ENCODE data around the gene SDF2L1.
"Not testable (repeated sequence)": the region's sequence is repeated elsewhere in the genome, so short reads cannot be mapped to it uniquely, and the experiment has no call there.

SDF2L1 gene

GRCh38 chr22:21672107-21672629, 30.1 kb downstream of the SDF2L1 start:
- Histone ChIP-seq H3K27me3 (no peaks in the 10 kb centered on the region), H3K36me3 (peaks cover 47 to 74% (median 61%) of the 10 kb centered on the region in 3 donors), H3K27ac (no peak overlapping the region), H3K9me3 (no peaks in the 10 kb centered on the region), H3K4me3 (no peak overlapping the region), H3K4me1 (peaks cover 0 to 4% (median 1%) of the 10 kb centered on the region in 4 donors)
- intact Hi-C loops (cut with DNase I; ENCODE audit: low total_unique reads): no loop called here
- no peak for DNase-seq
- no peak for TF ChIP-seq CTCF (IDR thresholded peaks at IDR 0.05)

GRCh38 chr22:21673534-21674321, 31.6 kb downstream of the SDF2L1 start:
- H3K27ac ChIP-seq: no peak overlapping the region
- H3K36me3 ChIP-seq: peaks cover 47 to 88% (median 61%) of the 10 kb centered on the region in 3 donors
- no peaks in the 10 kb centered on the region for H3K9me3 ChIP-seq
- no peaks in the 10 kb centered on the region for H3K27me3 ChIP-seq
- H3K4me1 ChIP-seq: no peaks in the 10 kb centered on the region
- no peak overlapping the region for H3K4me3 ChIP-seq
- no peak for DNase-seq
- intact Hi-C loops (cut with DNase I; ENCODE audit: low total_unique reads): no loop called here
- TF ChIP-seq CTCF (IDR thresholded peaks at IDR 0.05): no peak

- intact Hi-C loops (cut with DNase I; ENCODE audit: low total_unique reads): no loop called here
Observed at GRCh38 chr22:21674638-21675245, 32.6 kb downstream of the SDF2L1 start.

GRCh38 chr22:21677606-21678443, 35.7 kb downstream of the SDF2L1 start:
- TF ChIP-seq CTCF (IDR thresholded peaks at IDR 0.05): no peak
- no peaks in the 10 kb centered on the region for H3K4me1 ChIP-seq
- no peak overlapping the region for H3K27ac ChIP-seq
- H3K9me3 ChIP-seq: no peaks in the 10 kb centered on the region
- intact Hi-C loops (cut with DNase I; ENCODE audit: low total_unique reads): no loop called here
- H3K36me3 ChIP-seq: peaks cover 37 to 75% (median 52%) of the 10 kb centered on the region in 3 donors
- H3K4me3 ChIP-seq: no peak overlapping the region
- DNase-seq: no peak
- H3K27me3 ChIP-seq: no peaks in the 10 kb centered on the region

More at GRCh38 chr22:21674638-21675245, 32.6 kb downstream of the SDF2L1 start:
- H3K36me3 ChIP-seq: peaks cover 47 to 85% (median 54%) of the 10 kb centered on the region in 3 donors
- no peak overlapping the region for H3K4me3 ChIP-seq
- no peaks in the 10 kb centered on the region for H3K4me1 ChIP-seq
- DNase-seq: no peak
- H3K27ac ChIP-seq: no peak overlapping the region
- no peaks in the 10 kb centered on the region for H3K9me3 ChIP-seq
- no peaks in the 10 kb centered on the region for H3K27me3 ChIP-seq
- no peak for TF ChIP-seq CTCF (IDR thresholded peaks at IDR 0.05)

GRCh38 chr22:21678842-21679241, 36.7 kb downstream of the SDF2L1 start:
- H3K27ac ChIP-seq; H3K9me3 ChIP-seq; DNase-seq; H3K4me3 ChIP-seq; intact Hi-C loops (cut with DNase I; ENCODE audit: low total_unique reads); H3K27me3 ChIP-seq; H3K4me1 ChIP-seq: not testable (repeated sequence)
- H3K36me3 ChIP-seq: peaks cover 37 to 75% (median 49%) of the 10 kb centered on the region in 3 donors

All from tibial artery (tissue), 4 donors.